PC-3 (cell line): ENCODE data around the gene BNIP3.

Source experiments
- EZH2 ChIP-seq: fragments of 300-600 bp; sonication (generic); IDR thresholded peaks from one replicate; pipeline ENCODE4 v1.6.1; 2017; ENCODE audit warnings: antibody characterized with exemption, mild to moderate bottlenecking, low read length; ENCODE audit not compliant: unreplicated experiment
- EZH2phosphoT487 ChIP-seq: fragments of 300-600 bp; sonication (generic); IDR thresholded peaks from 2 replicates; pipeline ENCODE4 v1.6.1; 2018; ENCODE audit warnings: mild to moderate bottlenecking, antibody characterized with exemption, low read length, borderline replicate concordance
- TF ChIP-seq, protein P1 (sequence below): fragments of 300-600 bp; sonication (generic); conservative IDR thresholded peaks from 2 replicates; pipeline ENCODE4 v1.5.1; 2017; ENCODE audit warnings: antibody characterized with exemption, low read depth, mild to moderate bottlenecking, low read length

DNA sequence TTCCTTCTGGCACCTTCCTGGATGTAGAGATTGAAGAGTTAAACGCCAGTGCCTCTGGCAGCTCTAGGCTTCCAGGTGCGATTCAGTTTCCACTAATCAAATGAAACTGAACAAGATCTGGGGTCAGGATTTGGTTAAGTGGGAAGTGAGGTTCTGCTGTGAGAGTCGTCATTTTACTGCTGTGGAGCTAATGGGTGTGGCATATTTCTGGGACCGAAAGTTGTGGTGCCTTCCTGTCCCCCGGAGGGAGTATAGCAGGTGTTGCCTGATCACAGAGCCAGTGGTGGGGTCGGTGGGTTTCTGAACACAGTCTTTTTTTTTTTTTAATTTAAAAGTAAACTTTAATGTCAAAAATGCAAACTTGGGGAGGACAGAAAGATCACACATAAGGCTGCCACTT lies 47.0 kb upstream of the BNIP3 start:
- TF ChIP-seq, protein P1, sequence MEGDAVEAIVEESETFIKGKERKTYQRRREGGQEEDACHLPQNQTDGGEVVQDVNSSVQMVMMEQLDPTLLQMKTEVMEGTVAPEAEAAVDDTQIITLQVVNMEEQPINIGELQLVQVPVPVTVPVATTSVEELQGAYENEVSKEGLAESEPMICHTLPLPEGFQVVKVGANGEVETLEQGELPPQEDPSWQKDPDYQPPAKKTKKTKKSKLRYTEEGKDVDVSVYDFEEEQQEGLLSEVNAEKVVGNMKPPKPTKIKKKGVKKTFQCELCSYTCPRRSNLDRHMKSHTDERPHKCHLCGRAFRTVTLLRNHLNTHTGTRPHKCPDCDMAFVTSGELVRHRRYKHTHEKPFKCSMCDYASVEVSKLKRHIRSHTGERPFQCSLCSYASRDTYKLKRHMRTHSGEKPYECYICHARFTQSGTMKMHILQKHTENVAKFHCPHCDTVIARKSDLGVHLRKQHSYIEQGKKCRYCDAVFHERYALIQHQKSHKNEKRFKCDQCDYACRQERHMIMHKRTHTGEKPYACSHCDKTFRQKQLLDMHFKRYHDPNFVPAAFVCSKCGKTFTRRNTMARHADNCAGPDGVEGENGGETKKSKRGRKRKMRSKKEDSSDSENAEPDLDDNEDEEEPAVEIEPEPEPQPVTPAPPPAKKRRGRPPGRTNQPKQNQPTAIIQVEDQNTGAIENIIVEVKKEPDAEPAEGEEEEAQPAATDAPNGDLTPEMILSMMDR = no peak
- no peak for TF ChIP-seq EZH2phosphoT487
- no peak for TF ChIP-seq EZH2
